Endothelial cell of umbilical vein (primary cell): ENCODE data around the gene ERICH6B. TPM values are rescaled to one million over a fixed set of nuclear protein-coding genes. Genes with fewer than 3 reads are reported as not detected.

Source experiments
- BruUV-seq: library from RNA; stranded (reverse); fragments of 400-500 nt; replicated peaks from 2 replicates; lab custom pipeline; 2021; lab: Mats Ljungman, UMichigan
- CTCF ChIA-PET: fragments of 300-600, 350-600 bp; sonication (Branson Sonifier 250); formaldehyde crosslinking; loops from one replicate; lab custom pipeline; 2021; ENCODE audit warnings: antibody characterized with exemption, inconsistent platforms; lab: Charles Lee
- POLR2A ChIA-PET: fragments of 300-600, 350-600 bp; sonication (Branson Sonifier 250); formaldehyde crosslinking; loops from one replicate; lab custom pipeline; 2021; ENCODE audit warnings: antibody characterized with exemption, inconsistent platforms; lab: Charles Lee
- DNase-seq: peaks from one replicate; pipeline ENCODE4 v3.0.0-alpha.2; 2011; ENCODE audit warnings: low read depth, low spot score
- FAIRE-seq: peaks from 2 replicates; lab custom pipeline; 2011; peaks lifted over from hg19 to GRCh38; lab: Jason Lieb, UNC
- H2AFZ ChIP-seq: 2 replicates; pipeline ENCODE4 v1.6.0; 2012; ENCODE audit warnings: low read depth, low read length, control low read depth, inconsistent platforms
- H3K27ac ChIP-seq: 2 replicates; pipeline ENCODE4 v1.5.1; 2011; ENCODE audit warnings: low read depth, mild to moderate bottlenecking, control low read depth, low read length, moderate library complexity; ENCODE audit not compliant: insufficient read depth
- H3K27me3 ChIP-seq, 2 experiments: 2 replicates each; pipeline versions ENCODE4 v1.6.0 to v1.6.1; 2011; ENCODE audit warnings: low read length in 2 of 2, mixed read lengths in 1 of 2; ENCODE audit not compliant: control insufficient read depth in 2 of 2, insufficient read depth in 2 of 2
- H3K36me3 ChIP-seq, 2 experiments: 2 replicates in 1 of 2; 3 replicates in 1 of 2; pipeline ENCODE4 v1.5.1; 2011; ENCODE audit warnings: low read length in 2 of 2, mild to moderate bottlenecking in 1 of 2, moderate library complexity in 1 of 2; ENCODE audit not compliant: control insufficient read depth in 2 of 2, insufficient read depth in 2 of 2; ENCODE audit errors: extremely low read depth in 1 of 2
- H3K4me1 ChIP-seq: 3 replicates; pipeline ENCODE4 v1.5.1; 2011; ENCODE audit warnings: mild to moderate bottlenecking, low read length; ENCODE audit not compliant: control insufficient read depth, insufficient read depth; ENCODE audit errors: extremely low read depth
- H3K4me2 ChIP-seq: 2 replicates; pipeline ENCODE4 v1.6.1; 2011; ENCODE audit warnings: low read length, control low read depth, mixed read lengths; ENCODE audit not compliant: insufficient read depth
- H3K4me3 ChIP-seq, 3 experiments: fragments of 200-600 bp in 1 of 3; sonication (generic), shearing (Covaris generic) in 1 of 3; replicated peaks in 1 of 3; 2 replicates each; pipeline ENCODE4 v1.5.1; 2011 to 2016; ENCODE audit warnings: control low read depth in 3 of 3, low read length in 3 of 3, mild to moderate bottlenecking in 2 of 3, inconsistent platforms in 1 of 3, low read depth in 1 of 3, moderate library complexity in 1 of 3; ENCODE audit not compliant: insufficient read depth in 1 of 3
- H3K79me2 ChIP-seq: 2 replicates; pipeline ENCODE4 v1.6.0; 2012; ENCODE audit warnings: low read length, inconsistent platforms; ENCODE audit not compliant: control insufficient read depth, insufficient read depth
- H3K9ac ChIP-seq: replicated peaks from 2 replicates; pipeline ENCODE3; 2011; ENCODE audit warnings: low read length, control low read depth; ENCODE audit not compliant: insufficient read depth; ENCODE audit errors: extremely low read depth
- H3K9me1 ChIP-seq: replicated peaks from 3 replicates; pipeline ENCODE4 v1.6.0; 2011; ENCODE audit warnings: mild to moderate bottlenecking, low read length; ENCODE audit not compliant: control insufficient read depth, insufficient read depth; ENCODE audit errors: extremely low read depth
- H3K9me3 ChIP-seq: replicated peaks from 2 replicates; pipeline ENCODE4 v1.5.1; 2012; ENCODE audit warnings: low read length, inconsistent platforms; ENCODE audit not compliant: control insufficient read depth, insufficient read depth
- H4K20me1 ChIP-seq: replicated peaks from 2 replicates; pipeline ENCODE3; 2011; ENCODE audit warnings: mild to moderate bottlenecking, low read length; ENCODE audit not compliant: control insufficient read depth, insufficient read depth; ENCODE audit errors: extremely low read depth
- EZH2 ChIP-seq: IDR thresholded peaks from 2 replicates; pipeline ENCODE4 v1.6.1; 2012; ENCODE audit warnings: borderline replicate concordance, low read depth, mild to moderate bottlenecking, moderate library complexity, low read length, inconsistent platforms; ENCODE audit not compliant: severe bottlenecking
- FOS ChIP-seq: IDR thresholded peaks from 2 replicates; pipeline ENCODE4 v1.6.1; 2011; ENCODE audit warnings: mild to moderate bottlenecking, low read length, moderate library complexity, borderline replicate concordance; ENCODE audit not compliant: insufficient read depth
- GATA2 ChIP-seq: IDR thresholded peaks from 2 replicates; pipeline ENCODE4 v1.7.0; 2011; ENCODE audit warnings: low read depth, mild to moderate bottlenecking, moderate library complexity, mixed read lengths, low read length; ENCODE audit not compliant: insufficient read length, insufficient read depth
- MYC ChIP-seq: IDR thresholded peaks from one replicate; pipeline ENCODE4 v1.6.1; 2011; ENCODE audit warnings: mild to moderate bottlenecking, low read depth, low read length
- POLR2A ChIP-seq: IDR thresholded peaks from 2 replicates; pipeline ENCODE4 v1.6.1; 2012; ENCODE audit warnings: low read depth, mild to moderate bottlenecking, control low read depth, low read length
- dilution Hi-C: fragments of 300-500 bp; cut with MboI; formaldehyde crosslinking; loops from one replicate; pipeline ENCODE4 v1.15.0; 2019; ENCODE audit warnings: low sequenced_read_pairs; ENCODE audit not compliant: extremely low pct_ligation_motif_present
- intact Hi-C: fragments of 100-400 bp; cut with micrococcal nuclease; formaldehyde crosslinking; loops from one replicate; pipeline ENCODE4 v1.10.0; 2022
- polyA plus RNA-seq, 4 experiments: library from polyadenylated mRNA; depleted of rRNA in 3 of 4; stranded (reverse) in 3 of 4; unstranded in 1 of 4; fragments of >200 nt; gene quantifications; 2 replicates each; pipeline versions ENCODE4 v1.2.1 to v1.2.3, GENCODE V29; 2011 to 2012; ENCODE audit warnings: missing spikeins in 1 of 4
- total RNA-seq: library from RNA; stranded (reverse); gene quantifications from 2 replicates; pipeline ENCODE4 v1.2.3, GENCODE V29; 2021
- TF ChIP-seq, protein P1 (sequence below), 2 donors: IDR thresholded peaks; 1 replicate in 1 of 2; 2 replicates in 1 of 2; pipeline ENCODE4 v1.5.1; 2011; ENCODE audit warnings: low read length in 2 of 2, mild to moderate bottlenecking in 2 of 2, moderate library complexity in 2 of 2, control low read depth in 1 of 2, inconsistent platforms in 1 of 2, low read depth in 1 of 2; ENCODE audit not compliant: insufficient read depth in 1 of 2; ENCODE audit errors: extremely low read depth in 1 of 2
- TF ChIP-seq, protein P2 (sequence below): IDR thresholded peaks from 2 replicates; pipeline ENCODE4 v1.6.1; 2011; ENCODE audit not compliant: insufficient read depth, insufficient read length

ERICH6B gene
- total and polyA plus RNA-seq, 2 donors (not counting 3 experiments of a cell fraction or from before 2014, with no cell fraction given) = not detected

DNA sequence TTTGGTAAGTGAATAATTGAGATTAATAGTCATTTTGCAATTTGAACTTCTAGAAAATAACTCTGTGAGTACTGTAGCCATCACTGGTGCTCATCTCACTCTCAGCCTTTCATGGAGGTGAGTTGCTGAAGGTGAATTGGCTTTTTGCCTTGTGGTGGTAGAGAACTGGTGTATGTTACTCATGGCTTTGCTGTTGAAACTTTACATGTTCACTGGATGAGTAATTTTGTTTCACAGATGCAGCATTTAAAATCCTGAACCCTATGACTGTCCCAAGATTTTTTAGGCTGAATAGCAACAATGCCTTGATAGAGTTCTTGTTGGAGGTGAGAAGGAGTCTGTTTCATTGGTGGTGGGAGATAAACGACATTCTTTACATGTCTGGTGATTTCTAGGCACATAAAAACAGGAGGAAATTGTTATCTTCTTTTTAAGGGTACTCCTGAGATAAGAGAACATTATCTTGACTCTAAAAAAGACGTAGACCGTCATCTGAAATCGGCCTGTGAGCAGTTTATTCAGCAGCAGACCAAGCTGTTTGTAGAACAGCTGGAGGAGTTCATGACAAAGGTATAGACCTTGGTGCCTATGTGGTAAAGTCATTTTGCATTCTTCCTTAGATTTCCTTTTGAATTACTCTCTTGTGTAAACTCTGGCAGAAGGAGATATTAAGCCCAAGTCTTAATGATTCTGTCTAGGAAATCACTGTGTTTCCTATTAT, 96.9 kb downstream of the ERICH6B start:
- POLR2A ChIA-PET = interaction anchor here (0.6 kb wide), 1 partner anchor 84 kb away, joined by 4 read pairs; no protein-coding TSS in a partner anchor
- CTCF ChIA-PET = interaction anchor here (1.0 kb wide), 1 partner anchor 10 kb away, joined by 3 read pairs; no protein-coding TSS in a partner anchor
- TF ChIP-seq MYC (no peak), POLR2A (no peak), FOS (no peak), GATA2 (no peak), EZH2 (no peak)
- TF ChIP-seq, protein P1, sequence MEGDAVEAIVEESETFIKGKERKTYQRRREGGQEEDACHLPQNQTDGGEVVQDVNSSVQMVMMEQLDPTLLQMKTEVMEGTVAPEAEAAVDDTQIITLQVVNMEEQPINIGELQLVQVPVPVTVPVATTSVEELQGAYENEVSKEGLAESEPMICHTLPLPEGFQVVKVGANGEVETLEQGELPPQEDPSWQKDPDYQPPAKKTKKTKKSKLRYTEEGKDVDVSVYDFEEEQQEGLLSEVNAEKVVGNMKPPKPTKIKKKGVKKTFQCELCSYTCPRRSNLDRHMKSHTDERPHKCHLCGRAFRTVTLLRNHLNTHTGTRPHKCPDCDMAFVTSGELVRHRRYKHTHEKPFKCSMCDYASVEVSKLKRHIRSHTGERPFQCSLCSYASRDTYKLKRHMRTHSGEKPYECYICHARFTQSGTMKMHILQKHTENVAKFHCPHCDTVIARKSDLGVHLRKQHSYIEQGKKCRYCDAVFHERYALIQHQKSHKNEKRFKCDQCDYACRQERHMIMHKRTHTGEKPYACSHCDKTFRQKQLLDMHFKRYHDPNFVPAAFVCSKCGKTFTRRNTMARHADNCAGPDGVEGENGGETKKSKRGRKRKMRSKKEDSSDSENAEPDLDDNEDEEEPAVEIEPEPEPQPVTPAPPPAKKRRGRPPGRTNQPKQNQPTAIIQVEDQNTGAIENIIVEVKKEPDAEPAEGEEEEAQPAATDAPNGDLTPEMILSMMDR (IDR thresholded peaks at IDR 0.05; ENCODE audit: extremely low read depth in 1 of 2, insufficient read depth in 1 of 2, low read depth in 1 of 2, low read length in 2 of 2) = no peak
- TF ChIP-seq, protein P2, sequence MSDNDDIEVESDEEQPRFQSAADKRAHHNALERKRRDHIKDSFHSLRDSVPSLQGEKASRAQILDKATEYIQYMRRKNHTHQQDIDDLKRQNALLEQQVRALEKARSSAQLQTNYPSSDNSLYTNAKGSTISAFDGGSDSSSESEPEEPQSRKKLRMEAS = no peak
- H3K27ac ChIP-seq = no peak overlapping the region
- H3K9me3 ChIP-seq = no peaks in the 10 kb centered on the region
- intact Hi-C loops = no loop called here
- dilution Hi-C loops = no loop called here
- H3K9ac ChIP-seq = no peak overlapping the region
- H3K4me3 ChIP-seq = no peak overlapping the region
- H3K4me1 ChIP-seq = no peaks in the 10 kb centered on the region
- no peaks in the 10 kb centered on the region for H3K9me1 ChIP-seq
- H3K4me2 ChIP-seq = no peak overlapping the region
- no peak overlapping the region for H2AFZ ChIP-seq
- no peaks in the 10 kb centered on the region for H4K20me1 ChIP-seq
- no peaks in the 10 kb centered on the region for H3K79me2 ChIP-seq
- DNase-seq (peak; percentile 42), FAIRE-seq (no peak)
- peaks cover 7 to 31% of the 10 kb centered on the region in 2 experiments for H3K36me3 ChIP-seq
- BruUV-seq = no TSS peak
- no peaks in the 10 kb centered on the region for H3K27me3 ChIP-seq
